HG03108 (cell line): ENCODE data around the gene OR4C16.

Experiments
- ATAC-seq: cut with Tn5 transposase; IDR thresholded peaks from one replicate; pipeline ENCODE4 v1.9.1; 2021; ENCODE audit warnings: moderate library complexity; ENCODE audit not compliant: unreplicated experiment

OR4C16 gene, protein sequence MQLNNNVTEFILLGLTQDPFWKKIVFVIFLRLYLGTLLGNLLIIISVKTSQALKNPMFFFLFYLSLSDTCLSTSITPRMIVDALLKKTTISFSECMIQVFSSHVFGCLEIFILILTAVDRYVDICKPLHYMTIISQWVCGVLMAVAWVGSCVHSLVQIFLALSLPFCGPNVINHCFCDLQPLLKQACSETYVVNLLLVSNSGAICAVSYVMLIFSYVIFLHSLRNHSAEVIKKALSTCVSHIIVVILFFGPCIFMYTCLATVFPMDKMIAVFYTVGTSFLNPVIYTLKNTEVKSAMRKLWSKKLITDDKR

DNA sequence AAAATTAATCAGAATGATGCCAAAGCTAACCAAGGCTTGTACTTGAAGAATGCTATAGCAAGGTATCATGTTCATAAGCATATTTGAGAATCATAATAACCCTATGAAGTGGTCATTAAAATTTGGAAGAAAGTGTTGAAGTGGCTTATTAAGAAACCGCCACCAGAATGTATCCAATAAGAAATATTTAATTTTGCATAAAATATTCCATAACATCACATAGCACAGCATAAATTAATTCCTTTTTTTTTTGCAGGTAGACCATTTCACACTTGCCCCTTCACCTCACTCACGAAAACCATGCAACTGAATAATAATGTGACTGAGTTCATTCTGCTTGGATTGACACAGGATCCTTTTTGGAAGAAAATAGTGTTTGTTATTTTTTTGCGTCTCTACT, at the start of gene OR4C16:
Gene OR4C16 (plus strand): TSS at position 301 of the 400 bp plus-strand sequence. CDS start 0 bp downstream, at position 301.
- ATAC-seq, result no peak

DNA sequence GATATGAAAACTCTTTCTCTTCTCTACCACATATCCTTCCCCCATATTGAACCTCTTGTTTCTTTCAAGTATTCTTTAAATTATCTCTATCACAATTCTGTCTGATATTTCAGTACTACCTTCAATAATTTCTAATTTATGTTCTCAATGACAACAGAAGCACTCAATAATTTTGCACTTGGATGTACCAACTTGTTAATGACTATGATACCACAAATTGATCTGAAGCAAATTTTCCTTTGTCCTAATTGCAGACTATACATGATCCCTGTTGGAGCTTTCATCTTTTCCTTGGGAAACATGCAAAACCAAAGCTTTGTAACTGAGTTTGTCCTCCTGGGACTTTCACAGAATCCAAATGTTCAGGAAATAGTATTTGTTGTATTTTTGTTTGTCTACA, 17.8 kb upstream of the OR4C16 start, which contains the start of gene OR4C15:
Gene OR4C15 (plus strand): TSS at position 301 of the 400 bp plus-strand sequence. CDS start 0 bp downstream, at position 301.
- ATAC-seq, result no peak

DNA sequence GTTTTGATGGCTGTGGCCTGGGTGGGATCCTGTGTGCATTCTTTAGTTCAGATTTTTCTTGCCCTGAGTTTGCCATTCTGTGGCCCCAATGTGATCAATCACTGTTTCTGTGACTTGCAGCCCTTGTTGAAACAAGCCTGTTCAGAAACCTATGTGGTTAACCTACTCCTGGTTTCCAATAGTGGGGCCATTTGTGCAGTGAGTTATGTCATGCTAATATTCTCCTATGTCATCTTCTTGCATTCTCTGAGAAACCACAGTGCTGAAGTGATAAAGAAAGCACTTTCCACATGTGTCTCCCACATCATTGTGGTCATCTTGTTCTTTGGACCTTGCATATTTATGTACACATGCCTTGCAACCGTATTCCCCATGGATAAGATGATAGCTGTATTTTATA, 620 bp downstream of the OR4C16 start:
- no peak for ATAC-seq

DNA sequence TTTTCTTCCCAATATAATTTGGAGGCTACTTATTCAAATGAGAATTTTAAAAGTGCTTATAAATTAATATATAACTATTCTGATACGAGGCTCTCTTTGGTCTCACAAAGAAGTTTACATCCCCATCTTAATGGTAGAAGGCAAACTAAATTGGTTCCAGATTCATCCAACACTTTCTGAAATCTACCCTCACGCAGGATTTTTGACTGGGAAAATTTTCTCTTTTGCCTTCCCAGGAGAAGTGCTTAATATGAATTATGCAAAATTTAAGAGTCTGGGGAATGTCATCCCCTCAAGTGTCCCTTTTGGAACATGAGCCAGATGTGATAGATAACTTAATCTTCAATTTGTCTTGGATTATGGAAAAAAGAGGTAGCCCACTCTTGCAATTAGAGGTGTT, 35.6 kb downstream of the OR4C16 start, which contains the start of gene OR4C11:
Gene OR4C11 (minus strand): TSS at position 101 of the 400 bp plus-strand sequence. CDS start 3,272 bp downstream, outside the sequence.
- no peak for ATAC-seq
